GM19463 (cell line): ENCODE measurements around the gene PXDN.

Experiments used
- ATAC-seq: cut with Tn5 transposase; IDR thresholded peaks from one replicate; pipeline ENCODE4 v1.9.1; 2021; ENCODE audit warnings: mild to moderate bottlenecking, moderate library complexity; ENCODE audit not compliant: unreplicated experiment

PXDN gene

DNA sequence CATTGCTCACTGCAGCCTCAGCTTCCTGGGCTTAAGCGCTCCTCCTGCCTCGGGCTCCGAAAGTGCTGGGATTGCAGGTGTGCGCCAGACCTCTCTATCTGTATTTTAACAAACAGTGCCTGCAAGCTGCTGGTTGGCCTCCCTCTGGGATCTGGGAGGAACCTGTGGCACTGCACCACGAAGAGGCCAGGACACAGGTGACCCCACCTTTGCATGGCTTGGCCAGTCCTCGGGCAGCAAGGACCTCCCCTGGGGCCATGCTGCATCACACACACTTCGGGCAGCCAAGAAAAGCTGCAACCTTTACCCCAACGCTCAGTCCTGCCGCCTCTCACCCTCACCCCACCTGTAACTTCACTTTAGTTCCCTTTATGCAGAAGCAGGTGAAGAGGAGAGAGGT, 70.0 kb downstream of the PXDN start:
- ATAC-seq, result no peak

- no peak for ATAC-seq
Observed at GRCh38 chr2:1673160-1673944, 71.0 kb downstream of the PXDN start.

- ATAC-seq, result no peak
Observed at GRCh38 chr2:1672738-1673137, 71.6 kb downstream of the PXDN start.

GRCh38 chr2:1671916-1672315, 72.4 kb downstream of the PXDN start:
- no peak for ATAC-seq

DNA sequence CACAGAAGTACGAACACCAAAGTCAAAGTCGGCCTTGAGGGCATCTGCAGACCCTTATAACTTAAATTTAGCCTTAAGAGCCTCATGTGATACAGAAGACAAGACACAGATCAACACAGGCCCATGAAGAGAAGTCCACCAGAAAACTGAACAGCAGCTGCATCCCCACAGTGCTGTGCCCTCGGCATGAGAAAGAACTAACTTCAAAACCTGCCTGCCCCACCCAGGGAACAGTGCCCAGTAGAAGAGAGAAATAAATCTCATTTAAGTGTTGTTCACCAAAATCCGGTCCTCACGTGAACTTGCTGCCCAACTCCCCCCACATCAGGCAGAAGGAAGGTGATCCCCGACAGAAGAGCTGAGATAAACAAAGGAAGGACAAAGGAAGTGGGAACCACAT, 73.7 kb downstream of the PXDN start:
- no peak for ATAC-seq

DNA sequence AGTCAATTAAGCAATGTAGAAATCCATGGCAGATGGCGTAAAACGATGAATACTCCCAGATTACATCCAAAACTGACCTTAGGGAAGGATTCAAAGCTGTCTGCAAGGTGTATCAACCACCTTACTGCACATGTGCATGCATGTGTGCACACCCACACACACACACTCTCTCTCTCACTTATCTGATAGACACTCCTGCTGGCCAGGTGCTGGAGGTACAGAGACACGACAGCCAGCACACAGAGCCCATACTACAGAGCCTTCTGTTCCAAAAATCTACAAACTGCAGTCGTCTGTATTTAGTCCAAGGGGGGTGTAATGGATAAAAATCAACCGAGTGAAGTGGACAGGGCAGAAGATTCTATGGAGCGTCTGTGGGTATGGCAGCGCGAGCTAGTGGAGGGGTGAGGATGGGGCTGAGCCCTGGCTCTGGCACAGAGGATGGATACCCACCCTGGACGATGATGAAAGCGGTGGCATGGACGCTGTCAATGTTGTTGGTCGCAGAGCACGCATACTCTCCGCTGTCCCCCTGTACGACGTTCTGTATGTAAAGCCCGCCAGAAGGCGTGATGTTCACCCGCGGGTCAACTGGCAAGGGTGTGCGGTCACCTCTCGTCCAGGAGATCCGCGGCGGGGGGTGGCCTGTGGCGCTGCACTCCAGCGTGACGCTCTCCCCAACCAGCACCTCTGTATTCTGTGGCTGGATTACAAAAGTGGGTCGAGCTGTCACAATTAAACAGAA, 78.4 kb downstream of the PXDN start:
- ATAC-seq, result no peak

- ATAC-seq, result no peak
Observed at GRCh38 chr2:1664698-1665097, 79.6 kb downstream of the PXDN start.

DNA sequence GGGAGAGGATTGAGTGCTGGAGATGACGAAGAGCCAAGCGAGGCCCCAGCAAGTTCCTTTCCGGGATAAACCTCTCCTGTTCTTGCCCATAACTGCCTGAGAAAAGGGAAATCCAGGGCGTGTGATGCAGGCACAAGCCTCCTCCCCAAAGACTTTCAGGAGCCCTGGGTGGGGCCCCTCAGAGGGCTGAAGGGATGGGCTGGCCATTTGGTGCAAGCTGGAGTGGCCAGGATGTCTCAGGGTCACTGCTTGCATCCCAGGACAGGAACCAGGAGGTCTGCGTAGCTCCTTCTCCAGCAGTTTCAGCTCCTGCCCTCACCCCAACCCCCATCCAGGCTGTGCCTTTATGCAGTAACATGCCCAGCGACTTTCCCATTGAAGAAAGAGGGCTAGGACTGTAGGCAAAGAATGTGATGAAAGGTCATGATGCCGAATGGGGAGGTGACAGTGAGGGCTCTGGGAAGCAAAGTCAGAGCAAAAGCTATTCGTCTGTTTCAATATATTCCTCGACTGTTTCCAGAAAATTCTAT, 80.2 kb downstream of the PXDN start:
- no peak for ATAC-seq

- ATAC-seq, result no peak
Observed at GRCh38 chr2:1663621-1664020, 80.7 kb downstream of the PXDN start.

GRCh38 chr2:1662606-1663180, 81.6 kb downstream of the PXDN start:
- no peak for ATAC-seq

DNA sequence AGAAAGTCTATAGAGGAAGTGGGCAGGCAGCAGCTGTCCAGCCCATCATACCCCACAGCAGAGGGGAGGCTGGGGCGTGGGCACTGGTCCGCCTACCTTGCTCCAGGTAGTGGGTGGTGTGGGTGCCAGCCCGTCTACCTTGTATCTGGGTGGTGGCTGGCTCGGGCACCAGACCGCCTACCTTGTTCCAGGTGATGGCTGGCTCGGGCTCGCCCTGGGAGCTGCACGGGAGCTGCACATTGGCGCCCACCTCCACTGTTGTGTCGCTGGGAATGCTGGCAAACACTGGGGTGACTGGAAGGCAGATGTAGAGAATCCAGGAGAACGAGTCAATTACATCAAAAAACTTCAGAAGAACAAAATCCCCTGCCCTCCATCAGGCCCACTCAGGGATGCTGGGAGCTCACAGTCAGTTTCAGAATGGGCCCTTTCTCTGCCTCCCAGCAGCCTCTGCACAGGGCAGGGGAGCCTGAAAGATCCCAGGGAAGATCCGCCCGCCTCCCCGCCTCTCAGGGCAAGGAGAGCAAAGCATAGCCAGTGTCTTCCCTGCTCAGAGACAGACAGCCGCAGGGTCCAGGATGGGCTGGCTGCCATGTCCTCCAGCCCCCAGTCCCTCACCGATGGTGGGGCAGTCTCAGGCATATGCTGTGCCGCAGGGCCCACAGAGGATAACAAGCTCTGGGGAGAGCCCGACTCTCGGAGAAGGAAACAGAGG, 82.3 kb downstream of the PXDN start:
- no peak for ATAC-seq

GRCh38 chr2:1660656-1661640, 83.4 kb downstream of the PXDN start:
- ATAC-seq, result no peak

DNA sequence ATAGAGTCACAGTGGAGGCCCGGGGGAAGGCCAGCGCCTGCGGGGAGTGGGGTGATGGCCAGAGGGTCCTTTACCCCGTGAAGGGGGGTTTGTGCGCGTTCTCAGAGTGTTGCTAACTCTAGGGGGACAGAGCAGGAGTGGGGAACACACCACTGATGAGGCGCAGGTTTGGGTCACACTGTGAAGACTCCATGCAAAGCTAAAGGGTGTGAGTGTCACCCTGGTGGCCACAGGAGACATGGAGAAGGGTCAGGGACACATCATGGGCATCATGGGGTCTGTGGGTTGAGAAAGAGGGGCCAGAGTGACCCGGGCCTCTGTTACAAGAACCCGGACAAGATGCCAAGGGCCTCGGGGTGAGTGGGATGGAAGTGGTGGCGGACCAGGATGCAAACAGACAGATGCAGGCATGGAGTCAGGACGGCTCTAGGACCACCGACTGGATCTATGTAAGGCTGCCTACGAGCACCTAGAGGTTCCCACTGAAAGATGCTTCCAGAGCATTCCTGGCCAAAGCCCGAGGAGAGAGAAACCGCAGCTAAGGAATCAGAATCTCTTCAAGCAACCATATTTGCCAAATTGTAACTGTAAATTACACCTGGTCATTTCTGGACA, 84.3 kb downstream of the PXDN start:
- ATAC-seq, result no peak

DNA sequence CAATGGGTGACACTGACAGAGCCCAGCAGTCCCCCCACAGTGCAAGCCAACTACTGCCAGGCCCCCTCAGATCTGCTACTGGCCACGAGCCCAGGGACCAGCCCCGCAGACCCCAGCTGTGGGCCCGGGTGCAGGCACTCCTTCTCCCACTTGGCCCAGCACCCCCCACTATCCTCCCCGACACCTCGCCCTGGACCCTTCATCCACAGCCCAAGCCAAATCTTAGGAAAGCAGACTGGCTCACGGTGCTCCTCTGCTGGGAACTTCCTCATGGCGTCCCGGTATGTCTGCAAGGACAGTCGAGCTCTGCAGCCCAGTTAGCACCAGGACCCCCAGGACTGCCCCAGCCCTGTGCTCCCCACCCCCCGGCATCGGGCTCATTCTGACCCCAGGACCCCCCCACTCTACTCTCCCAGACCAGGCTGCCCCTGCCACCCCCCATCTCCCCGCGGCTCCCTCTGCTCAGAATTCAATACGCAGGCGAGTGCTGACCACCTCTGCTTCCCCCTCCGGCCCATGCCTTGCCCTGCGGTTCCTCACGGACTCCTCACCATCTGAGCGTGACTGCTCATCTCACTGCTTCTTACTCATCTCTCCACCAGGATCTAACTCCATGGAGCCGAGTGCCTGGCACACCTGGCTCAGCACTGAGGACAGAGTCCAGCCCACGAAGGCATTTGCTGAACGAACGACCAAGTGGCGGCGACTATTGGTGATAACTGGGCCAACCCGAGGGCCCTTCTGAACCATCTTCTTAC, 85.7 kb downstream of the PXDN start:
- ATAC-seq, result no peak

DNA sequence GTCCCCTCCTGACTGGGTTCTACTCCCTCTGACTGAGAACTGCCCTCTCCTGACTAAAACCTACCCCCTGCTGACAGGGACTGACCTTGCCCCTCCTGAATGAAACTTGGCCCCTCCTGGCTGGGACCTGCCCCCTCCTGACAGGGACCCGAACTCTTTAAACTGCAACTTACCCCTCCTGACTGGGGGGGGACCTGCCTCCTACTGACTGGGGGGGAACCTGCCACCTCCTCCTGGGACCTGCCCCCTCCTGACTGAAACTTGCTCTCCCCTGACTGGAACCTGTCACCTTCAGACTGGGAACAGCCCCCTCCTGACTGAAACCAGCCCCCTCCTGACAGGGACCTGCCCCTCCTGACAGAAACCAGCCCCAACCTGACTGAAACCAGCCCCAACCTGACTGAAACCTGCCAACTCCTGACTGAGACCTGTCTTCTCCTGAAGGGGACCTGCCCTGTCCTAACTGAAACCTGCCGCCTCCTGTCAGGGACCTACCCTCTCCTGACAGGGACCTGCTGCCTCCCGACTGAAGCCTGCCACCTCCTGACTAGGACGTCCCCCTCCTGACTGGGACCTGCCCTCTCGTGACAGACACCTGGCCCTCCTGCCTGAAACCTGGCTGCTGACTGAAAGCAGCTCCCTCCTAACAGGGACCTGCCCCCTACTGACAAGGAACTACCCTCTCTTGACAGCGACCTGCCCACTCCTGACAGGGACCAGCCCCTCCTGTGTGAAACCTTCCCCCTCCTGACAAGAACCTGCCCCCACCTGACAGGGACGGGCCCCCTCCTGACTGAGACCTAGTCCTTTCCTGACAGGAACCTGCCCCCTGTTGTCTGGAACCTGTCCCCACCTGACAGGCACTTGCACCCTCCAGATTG, 87.1 kb downstream of the PXDN start:
- peak; percentile 52 for ATAC-seq

GRCh38 chr2:1656326-1656960, 87.9 kb downstream of the PXDN start:
- ATAC-seq, result peak; percentile 29

DNA sequence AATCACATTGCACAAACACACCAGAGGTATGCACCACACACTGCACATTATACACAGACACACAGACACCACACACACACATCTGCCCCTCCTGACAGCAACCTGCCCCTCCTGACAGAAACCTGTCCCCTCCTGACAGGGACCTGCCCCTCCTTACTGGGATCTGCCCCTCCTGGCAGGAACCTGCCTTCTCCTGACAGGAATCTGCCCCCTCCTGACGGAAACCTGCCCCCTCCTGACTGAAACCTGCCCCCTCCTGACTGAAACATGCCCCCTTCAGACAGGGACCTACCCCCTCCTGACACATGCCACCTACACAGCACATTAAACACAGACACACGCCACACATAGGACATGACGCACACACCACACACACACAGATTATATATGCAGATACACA, 88.9 kb downstream of the PXDN start:
- ATAC-seq, result no peak
